Prostate gland (tissue), 2 donors: Measurements from ENCODE around the gene LUZP1. TPM values are rescaled to one million over a fixed set of nuclear protein-coding genes. Genes with fewer than 3 reads are reported as not detected.
A peak's percentile ranks its signal among the peaks of the same experiment; 100 is the strongest.

Experiments used
- DNase-seq: peaks from one replicate; pipeline ENCODE4 v3.0.0-alpha.2; 2019; ENCODE audit warnings: low spot score
- H3K27ac ChIP-seq, 2 donors: fragments of 200-600 bp; sonication (generic); 2 replicates each; pipeline ENCODE4 v1.5.1; 2017 to 2019
- H3K27me3 ChIP-seq: fragments of 200-600 bp; sonication (generic); replicated peaks from 2 replicates; pipeline ENCODE4 v1.5.1; 2019; ENCODE audit not compliant: insufficient read depth
- H3K36me3 ChIP-seq, 2 donors: fragments of 200-600 bp; sonication (generic); 1 replicate in 1 of 2; 2 replicates in 1 of 2; pipeline versions ENCODE4 v1.5.1 to v1.8.1; 2017 to 2019
- H3K4me1 ChIP-seq: fragments of 200-600 bp; sonication (generic); replicated peaks from 2 replicates; pipeline ENCODE4 v1.5.1; 2019
- H3K4me3 ChIP-seq, 2 donors: fragments of 200-600 bp; sonication (generic); 2 replicates each; pipeline ENCODE4 v1.5.1; 2017 to 2019
- H3K9me3 ChIP-seq: fragments of 200-600 bp; sonication (generic); 2 replicates; pipeline ENCODE4 v1.5.1; 2017
- CTCF ChIP-seq, 4 experiments: fragments of 200-600 bp in 2 of 4; fragments of 450-650 bp in 2 of 4; sonication (generic) in 2 of 4; IDR thresholded peaks; 1 replicate in 3 of 4; 2 replicates in 1 of 4; pipeline ENCODE4 v1.5.1; 2016 to 2019; ENCODE audit warnings: antibody characterized with exemption in 4 of 4, mild to moderate bottlenecking in 2 of 4, moderate library complexity in 2 of 4
- POLR2A ChIP-seq: fragments of 450-650 bp; IDR thresholded peaks from one replicate; pipeline ENCODE4 v1.6.1; 2016; ENCODE audit warnings: antibody characterized with exemption, mild to moderate bottlenecking
- POLR2AphosphoS5 ChIP-seq: sonication (generic); formaldehyde crosslinking; IDR thresholded peaks from one replicate; pipeline ENCODE4 v1.6.1; 2017; ENCODE audit warnings: antibody characterized with exemption
- WGBS: methylation state at CpG from one replicate; pipeline ENCODE4 v1.1.5; 2018; 5-methylcytosine and 5-hydroxymethylcytosine counted together
- intact Hi-C: fragments of 100-400 bp; cut with DNase I; formaldehyde crosslinking; loops from one replicate; pipeline ENCODE4 v1.14.2; 2022
- total RNA-seq, 2 donors: library from RNA; depleted of rRNA; stranded (reverse); fragments of >200 nt; gene quantifications; one replicate each; pipeline ENCODE4 v1.1.0, GENCODE V29; 2016

LUZP1 gene
- total RNA-seq = 10 to 100 TPM; 16.9 to 17.5 TPM

- peak within 1 kb of the TSS; percentile 75 to 93 for H3K4me3 ChIP-seq
- no peaks in the 10 kb centered on the region for H3K9me3 ChIP-seq
- intact Hi-C loops = loop anchor here (5.0 kb wide), 1 partner anchor 66 kb away; no protein-coding TSS in a partner anchor
- H3K36me3 ChIP-seq = no peaks in the 10 kb centered on the region
- peak within 1 kb of the TSS; percentile 89 to 90 for H3K27ac ChIP-seq
- H3K27me3 ChIP-seq = no peaks in the 10 kb centered on the region
- peak; percentile 98 for TF ChIP-seq POLR2AphosphoS5
- peak; percentile 99 for TF ChIP-seq POLR2A
- TF ChIP-seq CTCF (IDR thresholded peaks at IDR 0.05) = peak in 2 of 4 experiments; percentile 6 to 7
- DNase-seq = peak; percentile 90
- H3K4me1 ChIP-seq = peaks cover 4% of the 10 kb centered on the region
- 10% methylated on average over 56 of the region's 56 CpGs for WGBS
Measured at GRCh38 chr1:23168445-23169194, at the start of gene LUZP1. TSS of gene LUZP1 (minus strand) at chr1:23168856.

GRCh38 chr1:23217421-23218115, 48.9 kb upstream of the LUZP1 start, which contains the start of gene HTR1D:
TSS of gene HTR1D (minus strand) at chr1:23217502. CDS start at chr1:23194219, 23,283 bp downstream.
- H3K36me3 ChIP-seq = no peaks in the 10 kb centered on the region
- intact Hi-C loops = no loop called here
- WGBS = 4% methylated on average over 36 of the region's 45 CpGs
- no peaks in the 10 kb centered on the region for H3K4me1 ChIP-seq
- no peak within 1 kb of the TSS for H3K27ac ChIP-seq
- no peaks in the 10 kb centered on the region for H3K9me3 ChIP-seq
- peak within 1 kb of the TSS; percentile 27 to 43 for H3K4me3 ChIP-seq
- no peak for TF ChIP-seq POLR2A
- no peak for TF ChIP-seq CTCF (IDR thresholded peaks at IDR 0.05)
- TF ChIP-seq POLR2AphosphoS5 = no peak
- H3K27me3 ChIP-seq = peaks cover 6% of the 10 kb centered on the region
- DNase-seq = no peak

- intact Hi-C loops = no loop called here
- Histone ChIP-seq H3K4me1 (no peaks in the 10 kb centered on the region), H3K36me3 (no peaks in the 10 kb centered on the region), H3K4me3 (peak overlapping the region; percentile 27 to 43), H3K27ac (no peak overlapping the region), H3K27me3 (peaks cover 6% of the 10 kb centered on the region), H3K9me3 (no peaks in the 10 kb centered on the region)
- under 1% methylated on average over 49 of the region's 78 CpGs for WGBS
- TF ChIP-seq POLR2AphosphoS5 = no peak
- TF ChIP-seq POLR2A = no peak
- peak; percentile 24 to 81 (median 53) for TF ChIP-seq CTCF (IDR thresholded peaks at IDR 0.05)
- no peak for DNase-seq
Measured at GRCh38 chr1:23216771-23217420, 48.2 kb upstream of the LUZP1 start.

GRCh38 chr1:23215751-23216449, 47.2 kb upstream of the LUZP1 start:
- intact Hi-C loops = no loop called here
- H3K4me3 ChIP-seq = no peak overlapping the region
- WGBS = 71% methylated on average over 3 of the region's 3 CpGs
- H3K4me1 ChIP-seq = no peaks in the 10 kb centered on the region
- no peak overlapping the region for H3K27ac ChIP-seq
- TF ChIP-seq CTCF (IDR thresholded peaks at IDR 0.05) (no peak), POLR2AphosphoS5 (no peak)
- H3K9me3 ChIP-seq = no peaks in the 10 kb centered on the region
- peaks cover 6% of the 10 kb centered on the region for H3K27me3 ChIP-seq
- no peaks in the 10 kb centered on the region for H3K36me3 ChIP-seq
- DNase-seq = no peak
